HG03457 (cell line): ENCODE measurements around the gene PSME1.

ENCODE experiments used
- ATAC-seq: cut with Tn5 transposase; IDR thresholded peaks from one replicate; pipeline ENCODE4 v1.9.1; 2021; ENCODE audit warnings: moderate number of reproducible peaks; ENCODE audit not compliant: unreplicated experiment

PSME1 gene

GRCh38 chr14:24145690-24146452 lies 9.9 kb downstream of the PSME1 start:
- no peak for ATAC-seq

- peak; percentile 53 for ATAC-seq
Observed at GRCh38 chr14:24146453-24146977, 10.5 kb downstream of the PSME1 start, which contains the start of gene PSME2. Gene PSME2 (minus strand): TSS chr14:24146610. CDS start chr14:24146581, 29 bp downstream.

GRCh38 chr14:24146978-24147760 lies 11.2 kb downstream of the PSME1 start, which contains the start of gene RNF31:
Gene RNF31 (plus strand): TSS chr14:24147498. CDS start chr14:24147699, 201 bp downstream.
- ATAC-seq, result peak; percentile 68

GRCh38 chr14:24147761-24148428 lies 11.9 kb downstream of the PSME1 start:
- no peak for ATAC-seq

GRCh38 chr14:24149302-24149969 lies 13.4 kb downstream of the PSME1 start:
- ATAC-seq, result no peak

- no peak for ATAC-seq
Observed at GRCh38 chr14:24150061-24150460, 14.1 kb downstream of the PSME1 start.

GRCh38 chr14:24150567-24150966 lies 14.6 kb downstream of the PSME1 start:
- no peak for ATAC-seq

GRCh38 chr14:24150993-24151392 lies 15.0 kb downstream of the PSME1 start:
- ATAC-seq, result no peak

- ATAC-seq, result no peak
Observed at GRCh38 chr14:24151404-24152080, 15.5 kb downstream of the PSME1 start.

GRCh38 chr14:24155100-24155499 lies 19.1 kb downstream of the PSME1 start:
- ATAC-seq, result no peak

- ATAC-seq, result no peak
Observed at GRCh38 chr14:24156840-24157239, 20.8 kb downstream of the PSME1 start.

GRCh38 chr14:24157331-24157730 lies 21.3 kb downstream of the PSME1 start:
- no peak for ATAC-seq

GRCh38 chr14:24159777-24160498 lies 23.9 kb downstream of the PSME1 start:
- ATAC-seq, result no peak

- ATAC-seq, result peak; percentile 5
Observed at GRCh38 chr14:24160499-24160849, 24.5 kb downstream of the PSME1 start.

GRCh38 chr14:24160850-24161804 lies 25.1 kb downstream of the PSME1 start, which contains the start of gene IRF9:
Gene IRF9 (plus strand): TSS chr14:24161265. CDS start chr14:24162145, 880 bp downstream.
- peak; percentile 55 for ATAC-seq

- ATAC-seq, result no peak
Observed at GRCh38 chr14:24162093-24162492, 26.1 kb downstream of the PSME1 start.

GRCh38 chr14:24164518-24164991 lies 28.6 kb downstream of the PSME1 start:
- ATAC-seq, result no peak

- no peak for ATAC-seq
Observed at GRCh38 chr14:24165785-24166184, 29.8 kb downstream of the PSME1 start.
